NCI-H1694 (cell line): ENCODE data around the gene POU5F2.
A peak's percentile ranks its signal among the peaks of the same experiment; 100 is the strongest.

ENCODE experiments used
- DNase-seq: peaks from one replicate; lab custom pipeline; 2025; lab: John Stamatoyannopoulos, UW

Gene POU5F2

GRCh38 chr5:93741136-93741811, at the start of gene POU5F2:
Gene POU5F2, minus strand, starts transcription at chr5:93741600. Its CDS starts 37 bp downstream, at chr5:93741563.
- DNase-seq: no peak

DNA sequence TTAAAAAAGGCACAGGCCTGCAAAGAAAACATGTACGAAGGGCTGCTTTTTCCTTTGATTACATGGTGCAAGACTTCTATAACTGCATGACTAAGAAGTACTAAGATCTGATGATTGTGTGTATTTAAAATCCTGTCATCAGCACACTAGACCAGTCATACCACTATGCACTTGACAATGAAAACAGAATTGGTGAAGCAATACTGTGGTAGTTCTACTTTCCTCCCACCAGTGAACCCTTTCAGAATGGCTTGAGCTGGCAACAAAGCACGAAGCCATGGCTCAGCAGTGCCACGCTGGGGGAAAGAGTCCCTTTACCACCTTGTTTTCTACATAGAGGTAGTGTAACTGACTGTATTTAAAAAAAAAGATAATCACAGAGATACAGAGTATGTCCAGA, 49.0 kb upstream of the POU5F2 start:
- no peak for DNase-seq

DNA sequence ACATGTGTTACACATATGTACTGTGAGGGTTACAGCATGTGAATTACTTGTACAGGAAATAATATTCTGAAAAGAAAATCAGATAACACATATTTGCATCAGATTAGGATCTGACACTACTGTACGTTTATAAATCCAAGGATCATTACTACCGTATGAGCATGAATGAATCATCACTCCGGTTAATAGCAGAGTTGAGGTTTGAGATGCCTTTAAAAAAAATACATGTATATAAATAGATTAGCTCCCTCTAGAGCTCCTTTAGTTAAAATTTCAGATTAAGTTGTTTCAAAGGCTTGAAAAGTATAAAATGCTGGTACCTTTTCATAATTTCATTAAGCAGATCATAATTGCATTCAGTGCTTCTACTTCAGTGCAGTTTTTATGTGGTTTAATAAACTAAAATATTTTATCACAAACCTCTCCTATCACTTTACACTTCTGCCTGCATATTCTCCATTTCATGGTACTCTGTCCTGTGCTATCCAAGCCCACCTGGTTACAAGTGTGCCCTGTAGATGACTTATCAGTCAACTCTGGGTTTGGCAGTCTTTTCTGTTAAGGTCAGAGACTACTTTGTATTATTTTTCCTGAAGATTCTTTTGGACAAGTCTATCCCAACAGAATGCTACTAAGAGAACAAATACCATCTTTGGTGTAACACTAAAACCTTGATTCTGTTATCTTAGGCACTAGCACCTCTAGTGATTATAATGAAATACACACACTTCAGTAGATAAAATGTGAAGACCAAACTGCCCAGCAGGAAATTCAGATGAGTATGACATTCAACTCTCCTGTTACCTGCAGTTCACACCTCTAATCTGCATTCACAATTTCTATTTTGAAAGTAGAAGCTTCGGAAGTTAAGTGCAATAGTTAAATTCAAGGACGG, 48.0 kb upstream of the POU5F2 start:
- no peak for DNase-seq

DNA sequence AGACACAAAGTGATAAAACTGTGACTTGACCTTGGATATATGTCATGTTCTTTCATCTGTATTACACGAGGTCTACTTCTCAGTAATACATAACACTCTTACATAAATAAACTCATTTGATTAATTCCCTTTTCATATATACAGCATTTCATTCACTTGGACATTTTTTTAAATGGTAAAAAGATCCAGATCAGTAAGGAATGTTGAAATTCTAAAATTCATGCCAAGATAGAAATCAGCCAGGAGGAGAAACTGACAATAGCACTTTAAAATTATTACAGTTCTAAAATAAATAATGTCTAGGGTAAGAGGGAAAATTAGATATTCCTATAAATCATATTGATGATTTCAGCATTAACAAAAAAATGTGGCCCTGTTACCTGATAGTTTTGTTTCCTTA, 46.2 kb upstream of the POU5F2 start:
- DNase-seq: no peak

DNA sequence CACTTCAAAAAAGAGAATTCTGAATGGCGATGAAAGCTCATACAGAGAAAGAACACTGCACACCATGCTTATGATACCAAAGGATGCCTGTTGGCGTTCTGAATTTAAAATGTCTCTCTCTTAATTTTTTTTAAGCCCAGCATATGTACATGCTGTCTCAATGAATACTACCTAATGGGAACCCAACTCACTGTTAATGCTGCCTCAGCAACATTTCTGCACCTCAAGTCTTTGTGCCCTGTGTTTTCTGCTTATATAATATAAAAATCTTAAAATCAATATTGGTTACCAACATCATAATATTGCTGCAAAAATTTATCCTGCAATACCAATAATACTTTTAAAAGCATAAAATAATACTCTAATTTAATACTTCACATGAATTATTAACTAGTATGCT, 44.1 kb upstream of the POU5F2 start:
- no peak for DNase-seq

GRCh38 chr5:93782978-93783377, 41.6 kb upstream of the POU5F2 start:
- DNase-seq: no peak

- no peak for DNase-seq
These were observed 36.2 kb upstream of the POU5F2 start for GRCh38 chr5:93777620-93778019.

- no peak for DNase-seq
These were observed 15.0 kb upstream of the POU5F2 start for GRCh38 chr5:93756372-93756771.

DNA sequence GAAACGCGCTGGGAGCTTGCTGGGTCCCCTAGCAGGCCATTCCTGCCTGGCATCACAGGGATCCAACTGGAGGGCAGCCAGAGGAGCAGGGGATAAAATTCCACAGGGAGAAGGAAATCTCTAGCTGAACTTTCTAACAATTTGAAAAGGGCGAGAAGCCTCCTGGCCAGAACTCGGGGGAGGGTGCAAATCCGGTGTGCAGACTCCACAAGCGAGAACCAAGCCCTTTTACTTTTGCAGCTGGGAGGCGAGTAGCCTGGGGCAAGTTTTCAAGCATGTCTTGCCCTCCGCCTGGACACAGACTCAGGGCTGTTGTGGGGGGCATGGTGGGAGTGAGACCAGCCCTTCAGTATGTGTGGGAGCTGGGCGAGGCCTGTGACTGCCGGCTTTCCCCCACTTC, 14.3 kb upstream of the POU5F2 start:
- DNase-seq: no peak

DNA sequence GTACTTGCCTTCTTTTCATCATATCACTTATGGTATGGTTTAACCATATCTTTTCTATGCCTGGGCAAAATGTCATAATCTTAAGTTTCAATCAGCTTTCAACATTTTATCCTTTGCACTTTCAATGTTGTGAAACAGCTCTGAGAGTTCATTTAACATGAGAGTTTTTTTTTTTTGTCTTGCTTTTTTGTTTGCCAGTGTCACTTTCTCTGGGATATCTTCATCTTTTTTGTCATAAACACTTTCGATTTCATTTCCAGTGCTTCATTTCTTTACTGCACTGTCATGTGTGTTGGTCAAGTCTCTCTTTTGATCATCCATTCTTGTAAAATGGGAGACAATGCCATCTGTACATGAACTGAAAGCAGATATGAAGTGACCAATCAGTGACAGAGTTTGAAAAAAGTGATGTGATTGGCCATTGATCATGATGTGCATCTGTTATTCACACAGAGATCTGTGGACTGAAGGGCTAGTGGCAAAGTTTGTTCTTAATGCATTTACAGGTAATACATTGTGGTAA, 7.5 kb upstream of the POU5F2 start:
- DNase-seq: no peak

DNA sequence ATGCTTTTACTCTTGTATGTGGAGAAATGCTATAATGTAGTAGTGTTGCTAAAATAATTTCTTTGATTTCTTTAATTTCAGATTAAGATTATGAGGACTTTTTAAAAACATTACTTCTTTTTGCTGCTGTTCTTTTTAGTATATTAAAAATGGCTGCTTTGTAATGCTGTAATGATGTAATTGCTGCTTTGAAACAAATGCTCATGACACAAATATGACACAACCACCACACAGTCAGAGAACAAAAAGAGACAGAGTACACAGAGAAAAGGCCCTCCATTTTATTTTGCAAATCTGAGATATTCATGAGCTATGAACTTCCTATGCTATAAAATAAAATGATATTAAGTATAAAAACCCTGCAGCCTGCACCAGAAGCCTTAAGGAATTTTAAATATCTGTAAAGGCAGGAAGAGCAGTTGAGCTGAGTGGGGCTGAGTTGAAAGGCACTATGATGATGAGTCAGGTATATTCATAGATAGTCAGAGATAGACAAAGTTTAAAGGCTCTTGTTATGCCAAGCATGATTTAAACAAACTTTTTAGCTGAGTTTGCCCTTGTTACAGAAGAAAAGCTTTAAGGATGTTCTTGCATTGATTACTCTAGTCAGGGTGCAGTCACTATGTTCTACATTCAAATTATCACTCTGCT, 5.1 kb upstream of the POU5F2 start:
- no peak for DNase-seq

- DNase-seq: no peak
These were observed 5.1 kb downstream of the POU5F2 start for GRCh38 chr5:93736284-93736683.

DNA sequence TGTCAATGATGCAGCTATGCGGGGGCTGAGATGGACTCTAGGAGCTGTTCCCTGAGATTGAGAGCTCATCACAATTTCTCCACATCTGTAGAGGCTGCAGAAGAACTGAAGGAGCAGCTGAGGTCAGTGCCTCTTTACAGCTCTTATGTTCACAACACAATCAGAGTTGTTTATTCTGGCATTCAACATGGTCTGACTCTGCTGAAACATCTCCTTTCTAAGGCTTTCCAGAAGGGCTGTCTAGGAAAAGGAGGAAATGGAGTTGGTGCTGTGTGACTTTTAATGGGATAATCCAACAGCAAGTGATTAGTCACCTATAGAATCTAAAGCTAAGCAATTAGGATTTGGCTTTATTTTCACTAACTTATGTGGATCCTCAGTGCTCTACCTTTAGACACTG, 6.0 kb downstream of the POU5F2 start:
- no peak for DNase-seq

- DNase-seq: no peak
These were observed 9.4 kb downstream of the POU5F2 start for GRCh38 chr5:93731987-93732386.

DNA sequence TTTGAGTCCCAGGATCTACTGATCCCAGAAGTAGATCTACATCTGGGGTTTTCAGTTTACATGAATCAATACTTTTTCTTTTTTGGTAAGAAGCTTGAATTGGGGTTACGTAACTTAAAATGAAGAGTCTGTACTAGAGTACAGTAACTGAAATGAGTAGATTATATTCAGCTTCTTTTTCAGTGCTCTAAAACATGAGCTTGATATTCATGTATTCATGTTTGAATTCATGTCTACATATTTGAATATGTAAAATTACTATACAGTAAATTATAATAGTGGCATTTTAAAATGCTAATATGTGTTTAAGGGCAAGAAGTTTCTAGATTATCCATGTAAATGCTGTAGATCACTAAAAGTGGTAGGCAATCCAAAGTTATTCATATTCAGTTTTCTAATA, 14.8 kb downstream of the POU5F2 start:
- DNase-seq: no peak

- DNase-seq: no peak
These were observed 16.6 kb downstream of the POU5F2 start for GRCh38 chr5:93724791-93725190.

DNA sequence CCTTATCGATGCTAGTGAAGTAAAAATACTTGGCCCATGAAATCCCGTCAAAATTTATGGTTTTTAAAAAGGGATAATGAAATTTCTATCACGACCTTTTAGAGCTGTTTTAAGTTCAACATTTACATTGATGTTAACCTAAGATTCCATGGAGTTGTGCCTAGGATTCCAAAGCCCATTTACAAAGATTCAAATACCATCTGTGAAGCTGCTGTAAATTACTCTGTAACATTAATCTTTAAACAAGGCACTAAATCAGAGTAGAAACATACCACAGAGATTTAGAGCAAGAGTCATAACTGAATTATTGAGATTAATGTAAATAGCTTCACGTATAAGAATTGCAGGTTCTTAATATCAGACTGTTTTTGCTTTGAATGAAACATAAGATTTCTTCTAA, 17.7 kb downstream of the POU5F2 start:
- no peak for DNase-seq

DNA sequence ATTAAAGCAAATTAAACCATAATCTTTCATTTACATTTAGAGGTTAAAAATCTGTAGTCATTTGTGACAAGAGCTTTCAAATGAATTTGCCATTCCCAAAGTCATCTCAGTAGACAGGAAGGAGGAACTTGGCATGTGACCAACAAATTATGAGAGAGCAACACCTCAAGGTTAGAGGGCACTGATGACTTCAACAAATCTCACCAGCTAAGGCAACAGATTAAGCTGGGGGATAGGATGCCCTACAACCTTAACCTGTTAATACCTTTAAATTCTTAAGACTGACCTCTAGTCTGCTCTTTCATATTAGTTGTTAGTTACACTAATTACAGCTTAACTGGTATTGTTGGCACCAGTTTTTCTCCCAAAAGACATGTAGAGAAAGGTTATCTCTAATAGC, 18.4 kb downstream of the POU5F2 start:
- DNase-seq: no peak

GRCh38 chr5:93722588-93722987, 18.8 kb downstream of the POU5F2 start:
- no peak for DNase-seq

DNA sequence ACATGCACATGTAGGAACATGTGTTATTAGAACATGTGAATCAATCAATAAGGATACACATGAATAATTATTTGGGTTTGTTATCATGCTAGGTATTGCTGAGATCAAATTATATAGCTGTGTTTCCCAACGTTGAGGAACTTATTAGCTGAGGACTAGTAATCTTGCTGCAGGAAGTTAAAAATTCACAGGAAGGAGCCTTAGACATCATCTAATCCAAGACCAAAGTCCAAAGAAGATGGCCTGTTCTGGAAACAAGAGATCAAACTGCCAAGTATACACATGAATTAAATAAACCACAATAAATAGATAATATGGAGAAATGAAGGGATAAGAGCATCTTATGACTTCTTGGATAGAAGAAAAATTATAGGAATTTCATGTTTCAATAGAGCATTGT, 19.9 kb downstream of the POU5F2 start:
- no peak for DNase-seq

GRCh38 chr5:93721071-93721470, 20.3 kb downstream of the POU5F2 start:
- DNase-seq: no peak

DNA sequence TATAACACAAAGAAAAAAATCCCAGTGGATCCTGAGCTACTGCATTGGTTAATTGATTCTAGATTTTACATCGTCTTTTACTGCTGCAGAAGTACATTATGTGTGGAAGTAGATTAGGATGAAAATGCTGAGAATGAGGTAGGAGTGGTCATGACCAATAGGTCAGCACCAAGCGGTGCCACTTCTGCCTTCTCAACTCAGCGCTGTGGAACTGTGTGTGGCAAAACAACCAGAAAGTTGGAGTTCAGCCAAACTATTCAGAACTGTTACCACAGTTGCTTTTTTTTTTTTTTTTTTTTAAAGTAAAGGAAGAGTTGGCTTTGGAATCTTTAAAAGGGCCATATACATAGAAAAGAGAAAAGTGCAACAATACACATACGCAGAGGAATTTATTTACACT, 24.2 kb downstream of the POU5F2 start:
- peak; percentile 1 for DNase-seq

DNA sequence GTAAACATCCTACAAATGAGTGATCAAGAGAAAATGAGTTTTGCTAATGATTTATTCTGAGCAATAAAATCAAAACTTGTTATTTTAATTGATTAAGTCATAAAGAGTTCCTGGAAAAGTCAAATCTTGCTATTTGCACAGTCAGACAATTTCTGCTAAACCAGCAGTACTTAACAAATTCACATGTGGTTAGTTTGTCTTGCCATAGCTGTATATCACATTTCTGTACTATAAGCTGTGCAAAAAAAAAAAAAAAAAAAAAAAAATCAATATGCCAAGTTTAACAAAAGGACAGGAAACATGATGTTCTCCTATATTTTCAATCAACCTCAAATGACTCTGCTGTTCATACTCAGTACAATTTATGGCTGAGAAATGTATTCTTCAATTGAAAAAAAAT, 24.9 kb downstream of the POU5F2 start:
- DNase-seq: no peak
